Pancreas (tissue), 10 donors: Measurements from ENCODE around the gene MYCN. TPM values are rescaled to one million over a fixed set of nuclear protein-coding genes. Genes with fewer than 3 reads are reported as not detected.

ENCODE experiments used
- ATAC-seq, 4 donors: fragments of 200-7000 bp; cut with Tn5 transposase; one replicate each; pipeline versions ENCODE4 v1.8.0 to v1.9.1; 2020; ENCODE audit warnings: mild to moderate bottlenecking in 4 of 4, moderate library complexity in 4 of 4
- DNase-seq, 6 donors: peaks; one replicate each; pipeline ENCODE4 v3.0.0-alpha.2; 2020
- FAIRE-seq: peaks from 2 replicates; lab custom pipeline; 2012; peaks lifted over from hg19 to GRCh38; lab: Jason Lieb, UNC
- H3K27ac ChIP-seq, 4 donors: fragments of 200-600 bp; sonication (generic); 1 replicate in 3 of 4; 2 replicates in 1 of 4; pipeline versions ENCODE4 v1.5.0 to v1.8.0; 2020
- H3K27me3 ChIP-seq, 4 donors: fragments of 200-600 bp; one replicate each; pipeline ENCODE4 v1.8.0; 2021
- H3K36me3 ChIP-seq, 3 donors: fragments of 200-600 bp; sonication (generic) in 1 of 3; one replicate each; pipeline versions ENCODE4 v1.5.0 to v1.8.0; 2020 to 2021
- H3K4me1 ChIP-seq, 3 donors: fragments of 200-600 bp; one replicate each; pipeline ENCODE4 v1.8.0; 2021
- H3K4me3 ChIP-seq, 4 donors: fragments of 200-600 bp; sonication (generic) in 2 of 4; one replicate each; pipeline versions ENCODE4 v1.5.0 to v1.8.0; 2020 to 2021
- H3K9me3 ChIP-seq, 4 donors: fragments of 200-600 bp; one replicate each; pipeline ENCODE4 v1.8.0; 2021
- WGBS, 2 donors: extraction: QIAGEN DNeasy Blood & Tissue Kit; methylation state at CpG; one replicate each; pipeline ENCODE4 v1.1.7; 2013; 5-methylcytosine and 5-hydroxymethylcytosine counted together
- intact Hi-C, 3 donors: fragments of 100-400 bp; cut with DNase I; formaldehyde crosslinking; loops; one replicate each; pipeline versions ENCODE4 v1.11.1 to v1.14.2; 2022
- polyA plus RNA-seq, 2 donors: library from polyadenylated mRNA; stranded (reverse); fragments of 200-250 nt; gene quantifications; one replicate each; pipeline ENCODE4 v1.2.3, GENCODE V29; 2013
- total RNA-seq, 6 donors: library from RNA; stranded (reverse); fragmentation: NEBNext Ultra II Directional in 4 of 6; extraction: Animal tissue kit (Norgen Biotek cat#: 25700) in 4 of 6; gene quantifications; one replicate each; pipeline versions ENCODE4 v1.2.1 to v1.2.4, GENCODE V29; 2021 to 2023
- TF ChIP-seq, protein P1 (sequence below), 4 donors: fragments of 200-600 bp; sonication (generic) in 3 of 4; IDR thresholded peaks; one replicate each; pipeline versions ENCODE4 v1.5.0 to v1.8.0; 2021; ENCODE audit warnings: antibody characterized with exemption in 4 of 4
- donor health status: healthy with polysubstance abuse.
- donor health status: DM: no; HTN: no; CAD: no; lungs with moderate emphysema.
- donor health status: DM: no; HTN: no; CAD: no.
- donor health status: control.
- donor health status: control.
- donor health status: Bipolar disorder and iron deficiency.
- donor health status: DM: yes; HTN: yes; CAD: no.
- donor health status: DM: no; HTN: no; CAD: no.
- donor health status: DM: no; HTN: no; CAD: no.
- donor health status: DM: yes; HTN: yes; CAD: no.

MYCN gene
- total and polyA plus RNA-seq, 8 donors = 0.09 to 0.75 (median 0.17) TPM

DNA sequence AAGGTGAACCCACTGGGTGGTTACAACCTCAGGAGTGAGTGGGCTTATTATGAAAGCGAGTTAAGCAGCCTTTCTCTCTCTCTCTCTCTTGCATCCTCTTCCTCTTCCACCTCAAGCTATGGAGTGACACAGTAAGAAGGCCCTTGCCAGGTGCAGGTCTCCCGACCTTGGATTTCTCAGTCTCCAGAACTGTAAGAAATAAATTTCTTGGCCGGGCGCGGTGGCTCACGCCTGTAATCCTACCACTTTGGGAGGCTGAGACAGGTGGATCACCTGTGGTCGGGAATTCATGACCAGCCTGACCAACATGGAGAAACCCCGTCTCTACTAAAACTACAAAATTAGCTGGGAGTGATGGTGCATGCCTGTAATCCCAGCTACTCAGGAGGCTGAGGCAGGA is 14.4 kb downstream of the MYCN start:
- 83 to 89% methylated on average over 8 of the region's 8 CpGs for WGBS, 2 donors
- TF ChIP-seq, protein P1, sequence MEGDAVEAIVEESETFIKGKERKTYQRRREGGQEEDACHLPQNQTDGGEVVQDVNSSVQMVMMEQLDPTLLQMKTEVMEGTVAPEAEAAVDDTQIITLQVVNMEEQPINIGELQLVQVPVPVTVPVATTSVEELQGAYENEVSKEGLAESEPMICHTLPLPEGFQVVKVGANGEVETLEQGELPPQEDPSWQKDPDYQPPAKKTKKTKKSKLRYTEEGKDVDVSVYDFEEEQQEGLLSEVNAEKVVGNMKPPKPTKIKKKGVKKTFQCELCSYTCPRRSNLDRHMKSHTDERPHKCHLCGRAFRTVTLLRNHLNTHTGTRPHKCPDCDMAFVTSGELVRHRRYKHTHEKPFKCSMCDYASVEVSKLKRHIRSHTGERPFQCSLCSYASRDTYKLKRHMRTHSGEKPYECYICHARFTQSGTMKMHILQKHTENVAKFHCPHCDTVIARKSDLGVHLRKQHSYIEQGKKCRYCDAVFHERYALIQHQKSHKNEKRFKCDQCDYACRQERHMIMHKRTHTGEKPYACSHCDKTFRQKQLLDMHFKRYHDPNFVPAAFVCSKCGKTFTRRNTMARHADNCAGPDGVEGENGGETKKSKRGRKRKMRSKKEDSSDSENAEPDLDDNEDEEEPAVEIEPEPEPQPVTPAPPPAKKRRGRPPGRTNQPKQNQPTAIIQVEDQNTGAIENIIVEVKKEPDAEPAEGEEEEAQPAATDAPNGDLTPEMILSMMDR (IDR thresholded peaks at IDR 0.05) = no peak
- Histone ChIP-seq H3K36me3 (no peaks in the 10 kb centered on the region), H3K27me3 (no peaks in the 10 kb centered on the region), H3K27ac (no peak overlapping the region), H3K4me1 (no peaks in the 10 kb centered on the region), H3K9me3 (no peaks in the 10 kb centered on the region), H3K4me3 (no peak overlapping the region)
- FAIRE-seq (no peak), DNase-seq (no peak), ATAC-seq (no peak)
- intact Hi-C loops = no loop called here

DNA sequence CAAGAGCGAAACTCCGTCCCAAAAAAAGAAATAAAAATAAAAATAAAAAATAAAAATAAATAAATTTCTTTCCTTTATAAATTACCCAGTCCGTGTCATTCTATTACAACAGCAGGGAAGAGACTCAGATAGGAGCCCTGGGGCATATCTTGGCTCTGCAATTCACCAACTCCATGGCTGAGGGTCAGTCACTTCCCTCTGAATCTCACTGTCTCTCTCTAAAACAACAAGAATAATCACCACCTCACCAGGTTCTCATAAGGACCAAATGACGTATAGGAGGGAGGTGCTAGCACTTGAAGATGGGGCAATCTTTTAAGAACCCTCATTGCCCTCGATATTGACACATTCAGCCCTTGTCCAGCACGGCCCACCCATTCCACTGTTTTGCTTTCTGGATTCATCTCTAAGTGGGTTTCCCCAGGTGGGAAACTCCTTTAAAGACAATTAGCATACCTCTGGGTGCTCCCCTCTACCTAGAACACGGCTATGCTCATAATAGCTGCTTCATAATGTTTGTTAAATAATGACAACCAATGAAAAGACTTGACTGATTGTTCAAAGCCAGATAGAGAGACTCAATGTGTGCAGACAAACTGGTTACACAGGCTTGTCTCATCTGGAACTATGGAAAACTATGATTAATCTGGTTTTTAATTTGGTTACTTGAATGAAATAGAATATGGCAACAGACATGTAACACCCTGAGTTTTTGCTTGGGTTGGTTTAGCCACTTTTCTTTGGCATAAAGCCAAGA is 15.1 kb downstream of the MYCN start:
- no peak overlapping the region for H3K4me3 ChIP-seq
- no peaks in the 10 kb centered on the region for H3K36me3 ChIP-seq
- intact Hi-C loops = no loop called here
- H3K4me1 ChIP-seq = no peaks in the 10 kb centered on the region
- H3K27me3 ChIP-seq = no peaks in the 10 kb centered on the region
- no peaks in the 10 kb centered on the region for H3K9me3 ChIP-seq
- FAIRE-seq (no peak), DNase-seq (no peak), ATAC-seq (no peak)
- 70 to 77% methylated on average over 7 of the region's 7 CpGs for WGBS, 2 donors
- TF ChIP-seq, protein P1 (IDR thresholded peaks at IDR 0.05) = no peak
- H3K27ac ChIP-seq = no peak overlapping the region

DNA sequence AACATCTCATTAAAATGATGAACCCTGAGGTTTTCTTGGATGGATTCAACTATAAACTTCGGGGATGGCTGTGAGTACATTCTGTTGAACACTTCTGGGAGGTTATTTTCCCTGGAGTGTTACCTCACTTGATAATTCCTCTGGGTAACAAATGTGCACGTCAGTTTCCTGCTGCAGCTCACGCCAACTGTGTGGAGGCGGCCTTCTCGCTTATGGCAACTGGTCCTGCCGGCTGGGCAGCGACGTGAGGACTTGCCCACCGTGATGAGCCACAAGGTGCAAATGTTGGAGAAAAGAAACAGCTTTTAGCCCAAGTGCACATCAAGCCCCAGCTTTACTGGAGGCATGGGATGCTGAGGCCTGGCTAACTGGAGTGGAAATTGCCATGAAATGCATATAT is 15.9 kb downstream of the MYCN start:
- Histone ChIP-seq H3K36me3 (no peaks in the 10 kb centered on the region), H3K27ac (no peak overlapping the region), H3K4me3 (no peak overlapping the region), H3K4me1 (no peaks in the 10 kb centered on the region), H3K9me3 (no peaks in the 10 kb centered on the region), H3K27me3 (no peaks in the 10 kb centered on the region)
- DNase-seq = no peak
- WGBS, 2 donors = 86 to 89% methylated on average over 9 of the region's 9 CpGs
- TF ChIP-seq, protein P1 (IDR thresholded peaks at IDR 0.05) = no peak
- ATAC-seq = no peak
- intact Hi-C loops = no loop called here
- FAIRE-seq = no peak

DNA sequence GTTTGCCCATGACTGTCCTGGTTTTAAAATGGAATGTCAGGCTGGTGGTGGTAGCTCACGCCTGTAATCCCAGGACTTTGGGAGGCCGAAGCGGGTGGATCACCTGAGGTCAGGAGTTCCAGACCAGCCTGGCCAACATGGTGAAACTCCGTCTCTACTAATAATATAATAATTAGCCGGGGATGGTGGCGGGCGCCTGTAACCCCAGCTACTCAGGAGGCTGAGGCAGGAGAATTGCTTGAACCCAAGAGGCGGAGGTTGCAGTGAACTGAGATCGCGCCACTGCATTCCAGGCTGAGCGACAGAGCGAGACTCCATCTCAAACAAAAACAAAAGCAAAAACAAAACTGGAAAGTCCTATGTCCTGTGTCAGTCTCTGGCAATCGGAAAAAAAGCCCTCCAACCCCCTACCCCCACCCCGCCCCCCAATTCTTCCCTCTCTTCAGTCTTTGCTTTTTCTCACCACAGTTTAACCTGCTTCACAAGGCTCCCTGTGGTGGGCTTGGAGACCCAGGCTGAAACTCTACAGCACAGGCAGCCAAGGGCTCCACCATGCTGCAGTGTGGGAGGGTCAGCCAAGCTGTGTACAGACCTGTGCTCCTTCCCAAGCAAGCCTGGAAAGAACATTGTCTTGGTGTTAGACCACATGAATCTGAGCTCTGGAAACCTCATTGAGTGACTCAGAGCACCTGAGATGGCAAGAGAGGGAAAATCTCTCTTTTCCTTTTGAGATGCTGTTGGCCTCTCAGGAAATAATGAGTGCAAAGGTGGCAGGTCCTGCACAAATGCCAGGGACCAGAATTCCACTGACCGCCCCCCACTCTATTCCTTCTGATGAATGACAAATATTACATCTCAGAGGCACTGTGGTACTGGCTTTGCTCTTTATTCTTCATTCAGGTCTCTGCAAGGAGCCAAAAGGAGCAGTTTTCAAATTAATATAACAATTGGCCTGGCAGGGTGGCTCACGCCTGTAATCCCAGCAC is 16.7 kb downstream of the MYCN start:
- TF ChIP-seq, protein P1 (IDR thresholded peaks at IDR 0.05) = no peak
- DNase-seq = no peak
- Histone ChIP-seq H3K27ac (no peak overlapping the region), H3K36me3 (no peaks in the 10 kb centered on the region), H3K4me3 (no peak overlapping the region), H3K9me3 (no peaks in the 10 kb centered on the region), H3K27me3 (no peaks in the 10 kb centered on the region), H3K4me1 (no peaks in the 10 kb centered on the region)
- intact Hi-C loops = no loop called here
- ATAC-seq = no peak
- WGBS, 2 donors = 89 to 92% methylated on average over 16 of the region's 16 CpGs
- FAIRE-seq = no peak
